GM12878 (cell line): ENCODE results near the gene CREB5. TPM values are rescaled to one million over a fixed set of nuclear protein-coding genes. Genes with fewer than 3 reads are reported as not detected.

ENCODE experiments used
- ATAC-seq: fragments of 200-7000 bp; cut with Tn5 transposase; 3 replicates; pipeline ENCODE4 v1.9.1; 2020; ENCODE audit warnings: mild to moderate bottlenecking, moderate library complexity
- BruUV-seq: library from RNA; stranded (reverse); fragments of 400-500 nt; replicated peaks from 2 replicates; lab custom pipeline; 2021; lab: Mats Ljungman, UMichigan
- CTCF ChIA-PET: fragments of 300-600 bp; sonication (Branson Sonifier 250); formaldehyde crosslinking; extraction: SDS; loops from one replicate; lab custom pipeline; 2021; ENCODE audit warnings: inconsistent platforms; lab: Yijun Ruan, JAX
- POLR2A ChIA-PET: fragments of 350-600 bp; formaldehyde crosslinking; extraction: SDS; loops from one replicate; lab custom pipeline; 2021; ENCODE audit warnings: inconsistent platforms; lab: Charles Lee
- RAD21 ChIA-PET: fragments of 300-600 bp; sonication (Branson Sonifier 250); formaldehyde crosslinking; loops from one replicate; lab custom pipeline; 2023; ENCODE audit warnings: antibody characterized with exemption; ENCODE audit not compliant: unreplicated experiment; lab: Charles Lee
- SMC1A ChIA-PET: fragments of 300-600 bp; sonication (Branson Sonifier 250); formaldehyde crosslinking; loops from one replicate; lab custom pipeline; 2023; ENCODE audit not compliant: unreplicated experiment, uncharacterized antibody; lab: Charles Lee
- DNase-seq: peaks from one replicate; pipeline ENCODE4 v3.0.0-alpha.2; 2011; ENCODE audit warnings: low read depth, low spot score
- FAIRE-seq: peaks from 3 replicates; lab custom pipeline; 2011; peaks lifted over from hg19 to GRCh38; lab: Jason Lieb, UNC
- H2AFZ ChIP-seq: 2 replicates; pipeline ENCODE4 v1.6.0; 2011; ENCODE audit warnings: low read depth, low read length, control low read depth; ENCODE audit not compliant: control insufficient read depth
- H3K27ac ChIP-seq: 2 replicates; pipeline ENCODE4 v1.5.1; 2011; ENCODE audit warnings: control low read depth; ENCODE audit not compliant: control insufficient read depth, insufficient read depth
- H3K27me3 ChIP-seq, 2 experiments: replicated peaks in 1 of 2; 2 replicates each; pipeline versions ENCODE4 v1.6.0 to v1.6.1; 2011; ENCODE audit warnings: low read length in 1 of 2; ENCODE audit not compliant: control insufficient read depth in 2 of 2, insufficient read depth in 2 of 2
- H3K36me3 ChIP-seq, 2 experiments: 2 replicates each; pipeline ENCODE4 v1.5.1; 2011; ENCODE audit warnings: low read length in 1 of 2; ENCODE audit not compliant: control insufficient read depth in 2 of 2, insufficient read depth in 2 of 2
- H3K4me1 ChIP-seq: 2 replicates; pipeline ENCODE4 v1.6.1; 2011; ENCODE audit warnings: mild to moderate bottlenecking, low read length, moderate library complexity, mixed read lengths; ENCODE audit not compliant: control insufficient read depth, insufficient read depth
- H3K4me2 ChIP-seq: 2 replicates; pipeline ENCODE4 v1.6.0; 2011; ENCODE audit warnings: control low read depth; ENCODE audit not compliant: control insufficient read depth, insufficient read depth
- H3K4me3 ChIP-seq: fragments of 200-600 bp; sonication (generic); 2 replicates; pipeline ENCODE4 v1.5.1; 2016
- H3K79me2 ChIP-seq: 2 replicates; pipeline ENCODE4 v1.6.0; 2011; ENCODE audit warnings: low read length; ENCODE audit not compliant: control insufficient read depth, insufficient read depth
- H3K9ac ChIP-seq: 2 replicates; pipeline ENCODE4 v1.8.0; 2011; ENCODE audit warnings: low read length, control low read depth, mixed read lengths; ENCODE audit not compliant: control insufficient read depth, insufficient read depth
- H3K9me3 ChIP-seq: replicated peaks from 3 replicates; pipeline ENCODE4 v1.5.1; 2011; ENCODE audit warnings: mild to moderate bottlenecking, low read length; ENCODE audit not compliant: control insufficient read depth, insufficient read depth
- H4K20me1 ChIP-seq: 2 replicates; pipeline ENCODE4 v1.6.0; 2011; ENCODE audit not compliant: control insufficient read depth, insufficient read depth
- CUX1 ChIP-seq: IDR thresholded peaks from 2 replicates; pipeline ENCODE4 v1.6.1; 2012; ENCODE audit warnings: improper control_type of control experiment, low read depth, low read length; ENCODE audit not compliant: insufficient replicate concordance
- KAT2A ChIP-seq: conservative IDR thresholded peaks from 2 replicates; pipeline ENCODE4 v1.6.1; 2011; ENCODE audit warnings: low read depth, low read length; ENCODE audit not compliant: control insufficient read depth
- KDM1A ChIP-seq: fragments of 200-600 bp; sonication (generic); IDR thresholded peaks from 2 replicates; pipeline ENCODE4 v1.6.1; 2016; ENCODE audit warnings: borderline replicate concordance
- RFX5 ChIP-seq: IDR thresholded peaks from 2 replicates; pipeline ENCODE4 v1.6.1; 2011; ENCODE audit warnings: low read depth, low read length, improper control_type of control experiment
- WGBS: methylation state at CpG from one replicate; pipeline ENCODE4 v1.1.6; 2016; ENCODE audit warnings: low lambda C conversion rate; ENCODE audit not compliant: insufficient replicate concordance, insufficient coverage; ENCODE audit errors: missing lambda C conversion rate; 5-methylcytosine and 5-hydroxymethylcytosine counted together
- in situ Hi-C: fragments of 300-500 bp; cut with MboI; formaldehyde crosslinking; loops from 9 replicates; pipeline ENCODE4 v1.14.3; 2018; ENCODE audit warnings: mixed read lengths
- intact Hi-C: fragments of 100-400 bp; cut with micrococcal nuclease; formaldehyde crosslinking; loops from one replicate; pipeline ENCODE4 v1.14.2; 2022; ENCODE audit not compliant: unreplicated experiment
- polyA plus RNA-seq, 11 experiments: library from polyadenylated mRNA; depleted of rRNA in 4 of 11; unstranded in 6 of 11; stranded (reverse) in 5 of 11; fragments of >200 nt; fragmentation: Nextera tagmentation in 4 of 11; fragmentation: Illumina TruSeq in 1 of 11; extraction: Ambion mirVana in 4 of 11; extraction: Trizol in 1 of 11; gene quantifications; 1 replicate in 1 of 11; 2 replicates in 10 of 11; pipeline versions ENCODE4 v1.2.1 to v1.2.3, GENCODE V29; 2011 to 2016; ENCODE audit warnings: inconsistent platforms in 2 of 11, missing spikeins in 2 of 11, low read depth in 1 of 11
- total RNA-seq, 4 experiments: library from RNA; depleted of rRNA in 3 of 4; stranded (reverse); fragments of >200 nt in 3 of 4; fragmentation: Illumina TruSeq in 1 of 4; extraction: Trizol in 1 of 4; gene quantifications; 2 replicates each; pipeline versions ENCODE4 v1.2.1 to v1.2.3, GENCODE V29; 2013 to 2021

CREB5 gene
- total and polyA plus RNA-seq, 10 of the 15 experiments (the other 5 are each of a cell fraction or from before 2014, with no cell fraction given): 12.9 to 74.1 (median 53.0) TPM

GRCh38 chr7:28774261-28774988 is 362.1 kb downstream of the CREB5 start:
- no peaks in the 10 kb centered on the region for H3K27me3 ChIP-seq
- no peak overlapping the region for H3K9ac ChIP-seq
- H3K4me2 ChIP-seq: no peak overlapping the region
- H3K4me1 ChIP-seq: no peaks in the 10 kb centered on the region
- ChIA-PET CTCF (interaction anchor here (0.9 to 1.9 kb wide), 2 partner anchors 8 to 17 kb away, joined by 4 to 7 read pairs; no protein-coding TSS in a partner anchor), SMC1A (no interaction called here), POLR2A (interaction anchor here (1.6 kb wide), 1 partner anchor 10 kb away, joined by 3 read pairs; no protein-coding TSS in a partner anchor), RAD21 (interaction anchor here (0.5 kb wide), 1 partner anchor 89 kb away, joined by 3 read pairs; no protein-coding TSS in a partner anchor)
- TF ChIP-seq RFX5 (no peak), CUX1 (no peak), KAT2A (no peak), KDM1A (no peak)
- H3K9me3 ChIP-seq: no peaks in the 10 kb centered on the region
- H3K36me3 ChIP-seq: no peaks in the 10 kb centered on the region; a peak in 1 of 4 replicates
- ATAC-seq: no peak
- FAIRE-seq: no peak
- H2AFZ ChIP-seq: no peak overlapping the region
- DNase-seq: no peak
- no peak overlapping the region for H3K4me3 ChIP-seq
- no peaks in the 10 kb centered on the region for H4K20me1 ChIP-seq
- no peak overlapping the region for H3K27ac ChIP-seq
- no TSS peak for BruUV-seq
- in situ Hi-C loops: no loop called here
- no peaks in the 10 kb centered on the region for H3K79me2 ChIP-seq
- 33% methylated on average over 4 of the region's 4 CpGs for WGBS
- intact Hi-C loops: no loop called here
